T follicular helper cell (primary cell): ENCODE data around the gene WHAMM.
"Not testable (repeated sequence)": the region's sequence is repeated elsewhere in the genome, so short reads cannot be mapped to it uniquely, and the experiment has no call there.

ENCODE experiments used
- DNase-seq: peaks from one replicate; pipeline ENCODE4 v3.0.0-alpha.2; 2020; ENCODE audit warnings: low read depth

WHAMM gene

GRCh38 chr15:82865981-82866380 is 56.6 kb downstream of the WHAMM start:
- DNase-seq: not testable (repeated sequence)

DNA sequence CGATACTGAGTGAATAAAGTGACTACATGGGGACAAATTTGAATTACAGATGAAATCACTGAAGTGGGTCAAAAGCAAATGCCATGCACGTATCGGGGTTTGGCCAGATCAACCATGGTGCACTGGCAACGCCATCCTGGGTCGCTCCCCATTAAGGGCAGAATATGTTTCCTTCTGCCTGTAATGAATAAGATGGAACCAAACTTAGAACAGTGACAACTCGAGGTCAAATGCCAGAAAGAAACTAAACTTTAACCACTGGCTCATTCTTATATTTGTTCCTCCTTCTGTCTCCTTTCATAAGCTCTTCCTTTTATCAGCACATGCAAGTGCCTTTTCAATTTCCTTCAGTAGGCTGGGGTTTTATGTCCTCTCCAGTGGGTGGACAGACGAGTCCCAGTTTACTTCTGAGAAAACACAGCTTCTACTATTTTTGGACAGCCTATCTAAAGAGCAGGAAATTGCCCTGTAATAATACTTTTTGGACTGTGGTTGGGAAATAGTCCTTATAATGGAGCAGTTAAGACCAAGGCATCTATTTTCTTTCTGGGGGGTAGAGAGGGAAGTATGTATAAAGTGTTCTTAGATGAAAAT is 61.4 kb downstream of the WHAMM start:
- no peak for DNase-seq

- DNase-seq: no peak
These were observed 61.9 kb downstream of the WHAMM start for GRCh38 chr15:82871358-82871757.

DNA sequence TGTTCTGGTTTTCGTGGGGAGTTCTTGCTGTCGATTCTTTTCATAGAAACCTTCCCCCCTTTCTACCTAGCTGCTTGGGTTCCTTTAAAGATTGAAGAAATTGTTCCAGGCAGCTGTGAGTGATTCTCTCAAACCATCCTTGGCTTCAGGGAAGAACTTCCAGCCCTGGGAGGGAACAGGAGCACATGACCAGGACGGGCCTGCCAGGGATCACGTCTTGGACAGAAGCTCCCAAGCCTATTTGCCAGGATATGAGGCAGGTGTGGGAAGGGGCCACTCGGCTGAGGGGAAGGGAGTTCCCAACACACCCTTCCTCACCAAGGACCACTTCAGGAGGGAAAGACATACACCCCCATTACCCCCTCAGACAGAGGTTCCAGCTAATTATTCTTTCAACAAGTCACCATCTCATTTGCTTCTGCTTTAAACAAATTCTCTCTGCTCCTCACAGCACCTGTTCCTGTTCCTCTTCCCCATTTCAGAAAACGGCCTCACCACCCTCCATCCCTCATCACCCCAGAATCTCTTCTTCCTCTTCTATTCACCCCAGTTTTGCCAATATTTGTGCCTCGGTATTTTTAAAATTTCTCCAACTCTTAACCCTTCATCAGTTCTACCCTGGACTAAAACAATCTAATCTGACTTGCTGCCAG is 62.5 kb downstream of the WHAMM start:
- no peak for DNase-seq

- no peak for DNase-seq
These were observed 63.7 kb downstream of the WHAMM start for GRCh38 chr15:82873000-82873680.

- DNase-seq: no peak
These were observed 64.8 kb downstream of the WHAMM start for GRCh38 chr15:82874267-82874666.

- DNase-seq: no peak
These were observed 65.5 kb downstream of the WHAMM start for GRCh38 chr15:82874961-82875360.

- DNase-seq: no peak
These were observed 66.1 kb downstream of the WHAMM start for GRCh38 chr15:82875411-82876003.

DNA sequence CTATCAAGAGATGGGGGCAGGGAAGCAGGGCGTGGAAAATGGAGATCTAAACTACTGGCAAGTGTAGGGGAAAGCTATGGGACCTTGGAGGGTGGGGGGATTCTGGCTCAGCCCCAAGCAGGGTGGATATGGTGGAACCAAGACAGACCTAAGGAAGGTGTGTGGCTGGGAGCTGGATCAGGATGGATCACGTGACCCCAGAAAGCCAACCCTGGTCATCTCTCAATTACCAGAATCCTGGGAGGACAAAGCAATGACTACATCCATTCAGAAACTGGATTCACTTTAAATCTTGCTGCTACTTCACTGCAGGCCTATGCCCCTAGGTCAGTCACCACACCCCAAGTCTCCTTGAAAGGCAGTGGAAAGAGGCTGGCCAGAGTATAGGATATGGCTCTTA is 68.4 kb downstream of the WHAMM start:
- no peak for DNase-seq

- DNase-seq: no peak
These were observed 68.9 kb downstream of the WHAMM start for GRCh38 chr15:82878325-82878724.

DNA sequence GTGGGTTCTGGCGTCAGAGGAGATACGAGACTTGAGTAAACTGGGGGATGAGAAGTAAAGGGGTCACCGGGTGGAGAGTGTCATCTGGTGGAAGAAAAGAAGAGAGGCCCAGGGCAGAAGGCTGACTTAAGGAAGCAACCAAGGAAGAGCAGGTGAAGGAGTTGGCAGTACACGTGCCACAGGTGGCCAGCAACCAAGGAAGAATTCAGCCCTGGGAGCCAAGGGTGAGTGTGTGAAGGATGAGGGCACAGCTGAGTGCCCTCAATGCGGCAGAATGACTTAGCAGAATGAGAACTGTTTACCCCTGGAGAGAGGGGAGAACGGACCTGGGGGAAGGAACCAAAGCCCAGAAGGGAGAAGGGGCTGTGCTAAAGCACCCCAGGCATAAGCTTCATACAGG is 71.3 kb downstream of the WHAMM start:
- DNase-seq: no peak

DNA sequence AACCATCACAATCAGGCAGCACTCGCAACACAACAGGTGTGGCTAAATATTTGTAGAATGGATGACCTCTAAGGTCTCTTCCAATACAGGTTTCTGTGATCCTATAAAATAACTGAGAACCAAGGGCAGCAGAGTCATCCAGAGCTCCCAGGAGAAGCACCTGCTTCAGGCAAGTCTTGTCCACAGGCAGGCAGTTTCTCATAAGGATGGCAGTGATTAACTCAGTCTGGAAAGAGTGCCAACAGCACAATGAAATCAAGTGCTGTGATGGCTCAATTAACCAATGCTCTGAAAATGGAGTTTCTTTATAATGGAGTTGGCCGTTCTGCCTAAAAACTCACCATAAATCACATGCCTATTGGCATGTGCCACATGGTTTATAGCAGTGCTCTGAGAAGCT is 72.3 kb downstream of the WHAMM start:
- DNase-seq: no peak

- no peak for DNase-seq
These were observed 73.0 kb downstream of the WHAMM start for GRCh38 chr15:82882273-82882928.
